SHP77 (cell line): ENCODE results near the gene SLC6A11.

Source experiments
- DNase-seq, 2 experiments: peaks; one replicate each; lab custom pipeline; 2025; lab: John Stamatoyannopoulos, UW

Gene SLC6A11

DNA sequence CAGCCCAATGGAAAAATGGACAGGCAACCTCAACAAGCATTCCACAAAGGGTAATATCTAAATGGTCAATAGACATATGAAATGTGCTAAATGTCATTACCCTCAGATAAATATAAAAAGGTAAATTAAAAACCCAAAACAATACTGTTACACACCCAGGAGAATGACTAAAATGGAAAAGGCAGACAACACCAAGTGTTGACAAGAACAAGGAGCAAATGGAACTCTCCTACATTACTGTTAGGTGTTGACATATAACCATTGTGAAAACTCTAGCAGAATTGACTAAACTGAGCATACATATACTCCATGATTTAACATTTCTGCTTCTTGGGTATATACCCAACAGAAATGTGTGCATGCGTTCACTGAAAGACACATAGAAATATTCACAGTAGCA, 25.3 kb upstream of the SLC6A11 start:
- DNase-seq = no peak

DNA sequence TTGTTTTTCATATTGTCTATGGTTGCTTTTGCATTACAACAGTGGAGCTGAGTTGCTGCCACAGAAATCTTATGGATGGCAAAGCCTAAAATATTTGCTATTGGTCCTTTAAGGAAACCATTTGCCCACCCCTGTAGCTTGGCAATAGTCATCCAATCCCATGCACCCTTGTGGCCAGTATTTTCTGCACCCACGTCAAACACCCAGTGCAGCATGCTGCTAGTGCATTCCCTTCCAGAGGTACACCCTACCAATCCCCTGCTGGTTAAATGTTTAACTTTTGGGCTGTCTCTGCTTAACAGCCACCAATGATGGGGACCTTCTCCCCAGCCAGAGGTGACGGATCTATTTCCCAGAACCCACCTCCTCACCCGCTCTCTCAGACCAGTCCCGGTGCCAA, 23.8 kb upstream of the SLC6A11 start:
- no peak for DNase-seq

DNA sequence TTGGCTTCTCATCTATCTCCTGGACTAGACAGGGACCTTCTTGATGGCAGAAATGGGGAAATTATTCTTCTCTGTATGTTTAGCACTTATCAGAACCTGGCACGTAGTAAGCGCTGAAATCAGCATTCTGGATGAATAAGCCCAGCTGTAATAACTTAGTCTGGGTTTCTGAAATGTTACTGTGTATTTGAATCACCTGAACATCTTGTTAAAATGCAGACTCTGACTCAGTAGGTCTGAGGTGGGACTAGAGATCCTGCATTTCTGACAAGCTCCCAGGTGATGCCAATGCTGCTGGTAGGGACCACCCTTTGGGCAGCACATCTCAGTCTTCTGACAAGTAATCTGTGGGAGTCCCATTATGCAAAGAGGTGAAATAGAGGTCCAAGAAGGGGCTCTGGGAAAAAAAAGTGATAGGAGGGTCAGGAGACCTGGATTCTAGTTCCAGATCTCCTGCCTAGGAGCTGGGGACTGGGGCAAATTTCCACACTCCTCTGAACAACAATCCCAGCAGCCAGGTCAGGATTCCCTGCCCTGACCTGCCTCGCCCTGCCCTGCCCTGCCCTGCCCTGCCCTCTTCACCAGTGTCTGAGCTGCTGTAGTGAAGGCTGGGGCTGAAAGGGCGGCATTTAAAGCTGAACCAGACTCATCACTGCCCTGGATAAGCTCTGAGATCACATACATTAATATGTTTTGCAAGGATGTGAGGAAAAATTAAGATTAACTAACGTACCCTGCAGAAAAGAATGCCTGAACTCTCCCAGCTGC, 17.2 kb upstream of the SLC6A11 start:
- no peak for DNase-seq

DNA sequence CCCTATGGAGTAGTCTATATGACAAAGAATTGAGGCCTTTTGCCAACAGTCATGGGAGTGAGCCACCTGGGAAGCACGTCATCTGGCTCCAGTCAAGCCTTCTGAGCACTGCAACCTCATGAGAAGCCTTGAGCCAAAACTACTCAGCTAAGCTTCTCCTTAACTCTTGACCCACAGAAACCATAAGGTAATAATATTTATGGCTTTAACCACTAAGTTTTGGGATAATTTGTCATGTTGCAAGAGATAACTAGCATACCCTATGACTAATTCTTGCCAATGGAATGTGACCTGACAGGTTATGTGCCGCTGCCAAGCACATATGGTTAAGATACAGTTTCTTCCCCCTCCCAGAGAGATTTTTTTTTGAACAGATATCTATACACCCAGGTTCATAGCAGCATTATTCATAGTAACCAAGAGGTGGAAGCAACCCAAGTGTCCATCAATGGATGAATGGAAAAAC, 11.8 kb upstream of the SLC6A11 start:
- no peak for DNase-seq

DNA sequence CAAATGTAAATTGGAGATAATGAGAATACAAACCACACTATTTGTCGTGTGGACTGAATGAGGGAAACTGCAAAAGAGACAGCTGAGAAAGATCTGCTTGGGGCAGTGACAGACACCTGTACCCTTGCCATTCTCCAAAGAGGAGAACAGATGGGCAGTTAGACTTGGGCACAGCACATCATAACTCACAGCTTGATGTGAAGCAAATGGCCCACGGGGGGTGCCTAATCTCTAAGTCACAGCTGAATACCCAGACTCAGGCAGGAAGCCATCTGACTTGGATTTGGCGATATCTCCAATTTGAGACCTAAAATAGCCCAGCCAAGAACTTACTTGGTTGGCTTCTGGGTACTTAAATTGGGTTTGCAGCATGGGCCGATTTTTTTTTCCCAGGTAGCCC, 10.0 kb upstream of the SLC6A11 start:
- DNase-seq = no peak

DNA sequence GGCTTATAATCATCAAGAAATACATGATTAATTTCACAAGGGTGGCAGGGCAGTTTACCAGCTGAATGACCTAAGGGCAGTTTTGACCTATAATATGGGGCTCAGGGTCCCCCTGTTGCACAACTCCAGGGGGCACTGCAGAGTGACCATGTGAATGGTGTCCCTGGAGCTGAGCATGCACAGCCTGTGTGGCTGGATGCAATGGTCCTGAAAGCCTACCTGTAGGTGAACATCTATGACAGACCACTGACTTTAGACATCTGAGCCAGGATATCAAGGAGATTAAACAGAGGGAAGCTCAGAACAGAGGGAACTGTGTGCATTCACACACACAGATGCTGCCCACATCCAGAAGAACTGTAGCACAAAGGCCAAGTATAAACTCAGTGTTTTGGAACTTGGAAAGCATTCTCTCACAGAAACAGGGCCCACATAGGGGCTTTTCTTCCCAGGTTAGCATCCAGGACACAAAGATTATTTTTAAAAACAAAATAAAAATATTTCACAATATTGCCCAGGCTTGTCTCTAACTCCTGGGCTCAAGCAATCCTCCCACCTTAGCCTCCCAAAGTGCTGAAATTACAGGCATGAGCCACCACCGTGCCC, 7.8 kb upstream of the SLC6A11 start:
- no peak for DNase-seq

DNA sequence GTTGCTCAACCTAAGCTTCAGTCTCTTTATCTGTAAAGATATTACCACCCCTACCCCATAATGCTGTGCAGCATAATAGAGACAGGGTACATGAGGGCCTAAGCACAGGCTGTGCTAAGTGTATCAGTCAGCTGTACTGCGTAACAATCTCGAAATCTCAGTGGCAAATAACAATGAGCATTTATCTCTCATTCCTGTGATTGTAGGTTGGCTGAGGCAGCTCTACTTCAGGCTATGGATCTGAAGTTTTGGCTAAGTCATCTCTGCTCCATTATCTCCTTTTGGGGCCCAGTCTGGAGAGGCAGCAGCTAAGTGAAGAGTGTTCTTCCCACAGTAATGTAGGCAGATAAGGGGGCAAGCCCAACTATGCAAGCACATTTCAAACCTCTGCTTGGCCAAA, 7.1 kb upstream of the SLC6A11 start:
- DNase-seq = no peak

DNA sequence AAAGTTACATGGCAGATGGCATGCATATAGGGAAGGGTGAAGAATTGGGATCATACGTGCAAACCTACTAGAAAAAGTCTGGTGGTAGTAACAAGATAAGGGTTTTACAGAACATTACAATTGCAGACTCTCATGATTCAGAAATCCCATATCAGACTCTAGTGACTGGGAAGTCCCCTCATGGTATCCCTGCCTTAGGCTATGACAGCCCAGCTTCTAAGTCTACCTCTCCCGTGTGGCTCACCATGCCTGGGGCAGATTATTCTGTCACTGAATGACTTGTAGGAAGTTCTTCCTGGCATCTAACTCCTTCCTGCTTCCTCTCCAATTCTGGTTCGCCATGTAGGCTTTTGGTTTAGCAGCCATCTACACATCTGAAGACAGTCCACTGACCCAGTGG, 5.7 kb upstream of the SLC6A11 start:
- no peak for DNase-seq

DNA sequence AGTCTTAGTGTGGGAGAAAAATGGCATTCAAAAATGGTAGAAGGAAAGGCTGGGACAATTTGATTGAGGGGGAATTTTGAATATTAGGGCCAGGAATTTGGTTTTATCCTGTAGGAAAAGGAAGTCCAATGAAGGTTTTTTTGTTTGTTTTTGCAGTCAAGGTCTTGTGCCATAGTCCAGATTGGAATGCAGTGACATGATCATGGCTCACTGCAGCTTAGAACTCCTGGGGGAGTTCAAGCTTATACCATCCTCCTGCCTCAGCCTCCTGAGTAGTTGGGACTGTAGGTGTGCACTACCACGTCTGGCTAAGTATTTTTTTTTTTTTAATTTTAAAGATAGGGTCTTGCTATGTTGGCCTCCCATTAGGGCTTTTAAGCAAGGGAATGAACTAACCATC, 2.6 kb upstream of the SLC6A11 start:
- DNase-seq = no peak

DNA sequence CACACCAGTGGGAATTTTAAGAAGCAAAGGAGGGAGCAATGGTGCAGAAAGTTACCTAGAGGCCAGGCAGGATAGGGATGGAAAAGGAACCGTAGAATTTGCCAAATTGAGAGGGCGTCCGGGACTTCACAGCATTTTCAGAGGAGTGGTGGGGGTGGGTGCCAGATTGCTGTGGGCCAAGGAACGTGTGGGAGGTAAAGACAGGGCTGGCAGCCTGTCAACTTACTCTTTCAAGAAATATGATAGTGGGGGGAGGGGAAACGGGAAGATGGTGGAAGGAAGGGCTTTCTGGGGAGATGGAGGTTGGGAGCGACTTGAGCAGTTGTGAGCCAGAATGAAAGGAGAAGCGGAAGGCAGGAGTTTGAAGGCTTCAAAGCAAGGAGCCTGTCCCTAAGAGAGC, 1.4 kb upstream of the SLC6A11 start:
- DNase-seq = no peak

DNA sequence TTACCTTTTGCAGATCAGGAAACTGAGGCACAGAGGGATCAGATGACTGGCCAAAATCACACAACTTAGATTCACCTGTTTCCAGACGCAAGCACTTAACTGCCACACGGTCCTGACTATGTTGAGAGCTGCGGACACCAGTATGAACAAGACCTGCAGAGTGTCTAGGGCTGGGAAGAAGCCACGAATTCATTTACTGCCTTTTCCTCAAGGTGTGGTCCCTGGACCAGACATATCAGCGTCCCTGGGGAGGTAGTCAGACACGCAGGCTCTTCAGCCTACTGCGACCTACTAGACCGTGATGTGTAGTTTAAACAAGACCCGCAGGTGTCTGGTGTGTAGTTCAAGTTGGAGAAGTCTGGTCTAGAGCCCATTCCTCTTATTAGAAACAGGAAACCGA, 541 bp upstream of the SLC6A11 start:
- no peak for DNase-seq

DNA sequence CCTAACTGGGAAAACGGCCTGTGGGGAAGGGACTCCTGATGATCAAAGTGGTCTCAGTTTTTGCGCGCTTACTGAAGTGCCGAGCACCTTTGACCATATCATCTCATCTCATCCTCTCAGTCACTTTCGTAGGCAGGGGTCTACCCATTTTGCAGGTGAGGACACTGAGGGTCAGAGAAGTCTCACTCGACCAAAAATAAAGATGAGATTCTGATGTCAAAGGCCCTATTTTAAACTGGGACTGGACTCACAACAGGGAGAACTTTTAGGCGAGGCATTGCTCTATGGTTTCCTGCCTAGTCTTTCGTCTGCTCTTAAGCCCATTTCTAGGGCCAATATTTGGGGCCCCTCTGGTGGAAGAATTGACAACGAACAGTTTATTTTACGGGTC, 830 bp downstream of the SLC6A11 start:
- DNase-seq = no peak

DNA sequence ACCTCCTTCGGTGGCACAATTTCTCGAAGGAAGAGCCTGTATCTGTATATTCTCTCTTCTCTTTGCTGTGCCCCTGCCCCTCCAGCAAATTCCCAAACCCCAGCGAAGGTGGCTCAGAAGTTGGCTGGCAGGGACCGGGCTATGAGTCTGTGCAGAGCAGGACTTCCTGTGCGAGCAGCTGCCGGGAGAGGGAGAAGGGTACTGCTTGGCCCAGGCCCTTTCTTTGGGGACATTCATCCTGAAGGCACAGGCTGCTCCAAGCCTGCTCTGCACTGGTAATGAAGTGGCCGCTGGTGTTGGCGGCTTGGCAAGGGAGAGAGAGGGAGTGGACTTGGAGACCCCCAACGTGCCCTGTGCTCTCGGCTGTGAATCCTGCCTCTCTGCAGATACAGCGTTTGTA, 1.5 kb downstream of the SLC6A11 start:
- no peak for DNase-seq

DNA sequence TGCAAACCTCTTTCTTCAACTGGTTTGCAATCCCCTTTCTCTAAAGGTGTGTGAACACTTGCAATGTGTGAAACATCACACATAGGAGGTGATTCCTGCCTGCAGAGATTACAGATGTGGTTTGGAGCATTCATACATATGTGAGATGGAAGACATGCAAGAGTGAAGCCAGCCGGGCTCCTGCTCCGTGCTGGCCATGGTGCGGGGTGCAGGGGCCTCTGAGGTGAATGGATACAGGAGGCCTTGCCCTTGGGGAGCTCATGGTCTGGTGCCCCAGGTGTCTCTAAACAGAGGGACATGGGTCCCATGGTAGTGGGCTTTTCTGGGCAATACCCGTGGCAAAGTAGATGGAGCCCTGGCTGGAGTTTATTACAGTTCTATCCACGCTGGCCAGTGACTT, 6.0 kb downstream of the SLC6A11 start:
- DNase-seq = no peak

DNA sequence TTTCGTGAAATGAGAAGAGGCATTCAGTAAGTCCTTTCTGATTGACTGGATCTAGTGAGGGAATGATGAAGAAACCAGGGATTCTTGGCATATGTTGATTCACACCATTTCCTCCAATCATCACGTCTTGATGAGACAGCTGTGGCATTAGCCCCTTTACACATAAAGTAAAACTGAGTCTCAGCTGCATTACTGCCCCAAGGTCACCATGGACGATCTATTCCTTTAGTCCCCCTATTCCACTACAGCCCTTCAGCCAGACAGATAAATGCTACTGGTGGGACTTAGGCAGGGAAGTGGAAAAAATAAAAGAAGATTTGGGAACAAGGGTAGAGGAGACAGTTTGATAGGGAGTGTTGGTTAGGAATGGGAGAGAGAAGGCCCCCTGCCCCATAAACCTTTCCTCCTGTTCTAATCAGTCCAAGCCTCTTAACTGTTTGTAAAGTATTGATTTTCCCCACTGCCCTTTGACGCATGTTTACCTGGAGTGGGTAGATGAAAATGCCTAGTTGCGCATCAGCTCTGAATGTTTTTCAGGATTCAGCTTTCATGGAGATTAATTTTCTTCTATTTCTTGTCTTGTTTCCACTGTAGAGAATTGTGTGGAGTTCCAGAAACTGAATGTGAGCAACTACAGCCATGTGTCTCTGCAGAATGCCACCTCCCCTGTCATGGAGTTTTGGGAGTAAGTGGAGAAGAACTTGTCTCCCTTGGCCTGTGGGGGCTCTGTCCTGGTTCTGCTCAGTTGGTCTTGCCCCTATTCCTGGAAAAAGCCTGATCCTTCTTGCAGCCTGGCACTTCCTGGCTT, 6.9 kb downstream of the SLC6A11 start:
- DNase-seq = no peak

DNA sequence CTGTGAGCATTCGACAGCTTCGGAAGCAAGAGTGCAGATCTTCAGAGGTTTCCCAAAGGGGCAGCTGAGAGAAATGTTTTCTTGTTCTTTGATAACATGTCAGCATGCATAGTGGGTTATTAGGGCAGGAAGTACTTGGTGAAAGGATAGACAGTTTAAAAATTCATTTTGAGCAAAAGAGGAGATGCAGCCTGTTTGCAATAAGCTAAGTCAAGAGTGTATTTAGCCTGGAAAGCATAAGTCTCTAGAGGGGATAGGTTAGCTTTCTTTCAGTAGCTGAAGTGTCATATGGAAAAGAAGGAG, 7.4 kb downstream of the SLC6A11 start:
- no peak for DNase-seq

DNA sequence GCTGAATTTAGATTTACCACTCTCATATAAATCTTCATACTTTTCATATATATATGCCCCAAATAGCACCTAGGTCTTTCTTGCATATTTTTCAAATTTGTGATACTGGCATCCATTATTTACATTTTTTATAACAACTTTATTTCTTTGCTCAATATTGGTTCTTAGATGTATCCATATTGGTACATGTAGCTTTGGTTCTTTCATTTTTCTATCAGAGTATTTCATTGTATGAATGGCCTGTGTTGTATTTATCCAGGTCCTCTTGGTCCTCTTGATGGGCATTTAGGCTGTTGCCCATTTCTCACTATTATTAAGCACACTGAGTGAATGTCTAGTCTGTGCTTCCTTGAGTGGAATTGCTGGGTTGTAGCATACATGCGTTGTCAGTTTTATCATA, 8.4 kb downstream of the SLC6A11 start:
- no peak for DNase-seq

DNA sequence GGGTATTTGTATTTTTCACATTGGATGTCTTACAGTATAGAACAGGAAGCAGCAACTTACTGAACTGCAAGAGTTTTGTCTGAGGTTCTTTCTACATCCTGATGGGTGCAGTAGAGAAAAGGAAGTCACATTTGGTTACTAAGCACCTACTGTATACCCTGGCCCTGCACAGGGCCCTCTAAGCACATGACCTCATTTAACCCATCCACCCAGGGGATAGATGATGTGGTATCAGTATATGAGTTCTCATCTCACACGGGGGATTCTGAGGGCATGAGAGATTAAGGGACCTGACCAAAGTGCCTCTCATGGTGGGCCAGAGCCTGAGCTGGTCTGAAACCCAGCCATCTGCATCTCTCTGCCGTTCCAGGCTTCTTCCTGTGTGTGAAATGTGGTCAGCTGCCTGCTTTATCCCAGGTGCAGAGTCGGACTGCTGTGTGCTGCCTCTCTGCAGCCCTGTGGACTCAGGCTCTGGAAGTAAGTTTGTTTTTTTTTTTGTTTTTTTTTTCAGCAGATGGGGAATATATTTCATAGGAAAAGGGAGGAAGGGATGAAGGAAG, 17.9 kb downstream of the SLC6A11 start:
- no peak for DNase-seq

DNA sequence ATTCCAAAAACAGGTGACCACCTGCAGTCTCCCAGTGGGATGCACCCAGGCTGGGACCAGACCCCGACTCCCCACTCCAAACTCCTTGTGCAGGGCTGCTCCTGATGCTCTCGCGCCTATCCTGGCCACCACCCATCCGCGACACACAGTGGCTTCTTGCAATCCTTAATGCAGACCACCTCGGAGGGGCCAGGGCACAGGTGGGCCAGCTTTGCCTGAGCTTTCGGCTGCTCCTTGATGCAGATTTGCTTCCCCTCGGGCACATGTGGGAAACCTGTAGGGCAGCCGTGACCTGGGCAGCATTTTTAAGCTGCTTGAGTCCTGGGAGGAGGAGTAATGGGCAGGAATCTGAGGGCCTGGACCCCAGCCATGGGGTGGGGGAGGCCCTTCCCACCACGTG, 18.9 kb downstream of the SLC6A11 start:
- no peak for DNase-seq

DNA sequence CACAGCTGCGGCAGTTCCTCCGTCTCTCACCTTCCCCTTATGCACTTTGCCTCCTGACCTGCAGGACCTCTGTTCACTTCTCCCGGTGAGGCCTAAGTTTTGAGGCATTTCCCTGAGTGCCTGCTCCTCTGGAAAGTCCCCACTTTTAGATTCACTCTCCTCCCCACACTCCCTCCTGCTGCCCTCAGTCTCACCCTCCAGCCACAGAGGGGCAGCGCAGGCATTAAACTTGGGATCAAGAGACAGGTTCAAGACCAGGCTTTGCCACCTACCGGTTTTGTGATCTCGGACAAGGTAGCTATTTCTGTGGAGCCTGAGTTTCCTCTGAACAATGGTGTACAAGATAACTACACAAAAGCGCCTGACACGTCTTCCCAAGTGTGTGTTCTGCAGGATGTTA, 19.4 kb downstream of the SLC6A11 start:
- no peak for DNase-seq

DNA sequence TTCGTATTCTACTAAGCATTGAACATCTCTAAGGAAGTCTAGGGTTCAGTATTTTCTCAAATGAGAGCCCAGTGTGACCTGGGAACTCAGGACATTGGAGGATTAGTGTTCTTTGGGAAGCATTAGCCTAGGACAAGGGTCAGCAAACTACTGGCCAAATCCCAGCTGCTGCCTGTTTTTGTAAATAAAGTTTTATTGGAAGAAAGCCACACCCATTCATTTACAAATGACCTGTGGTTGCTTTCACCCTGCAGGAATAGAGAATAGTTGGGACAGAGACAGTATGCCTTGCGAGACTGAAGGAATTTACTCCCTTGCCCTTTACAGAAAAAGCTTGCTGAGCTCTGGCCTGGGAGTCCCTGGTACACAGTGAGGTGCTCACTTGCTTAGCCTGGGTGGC, 20.6 kb downstream of the SLC6A11 start:
- no peak for DNase-seq

DNA sequence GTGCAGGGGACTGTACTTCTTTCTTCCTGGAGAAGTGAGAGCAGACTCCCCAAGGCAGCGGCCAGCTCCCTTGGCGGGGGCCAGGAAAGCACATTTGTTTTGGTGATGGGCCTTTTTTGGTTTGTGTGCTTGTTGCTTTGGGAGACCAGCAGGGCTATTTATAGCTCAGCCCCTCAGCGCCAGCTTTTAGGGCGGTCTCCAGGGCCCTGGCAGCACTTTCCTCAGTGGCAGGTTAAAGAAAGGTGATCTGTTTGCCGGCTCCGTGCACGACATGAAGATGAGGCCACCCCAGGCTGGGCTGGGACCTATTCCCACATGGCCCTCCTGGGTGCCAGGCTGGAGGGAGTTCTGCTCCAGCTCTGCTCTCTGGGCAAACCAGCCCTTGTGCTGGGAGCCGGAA, 21.8 kb downstream of the SLC6A11 start:
- DNase-seq = no peak

DNA sequence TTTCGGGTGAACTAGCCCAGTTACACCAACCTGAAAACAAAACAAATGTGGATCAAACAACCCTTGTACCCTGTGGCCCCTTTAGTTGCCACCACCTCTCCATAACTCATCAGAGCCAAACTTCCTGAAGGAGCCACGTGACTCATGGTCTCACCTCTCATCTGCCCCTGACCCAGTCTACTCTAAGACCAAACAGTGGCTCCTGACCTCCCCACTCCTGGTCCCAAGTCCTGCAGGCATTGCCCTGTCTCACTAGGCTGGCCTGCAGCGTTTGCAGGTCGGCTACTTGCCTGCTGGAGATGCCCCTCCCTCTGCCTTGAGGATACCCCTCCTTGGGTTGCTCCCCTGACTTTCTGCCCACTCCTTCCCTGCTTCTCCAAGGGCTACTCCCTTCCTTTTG, 23.1 kb downstream of the SLC6A11 start:
- no peak for DNase-seq
